Prostate gland (tissue), 2 donors: ENCODE measurements around the gene KIF18B.

ENCODE experiments used
- POLR2A ChIP-seq: fragments of 450-650 bp; IDR thresholded peaks from one replicate; pipeline ENCODE4 v1.6.1; 2016; ENCODE audit warnings: antibody characterized with exemption, mild to moderate bottlenecking
- POLR2AphosphoS5 ChIP-seq: sonication (generic); formaldehyde crosslinking; IDR thresholded peaks from one replicate; pipeline ENCODE4 v1.6.1; 2017; ENCODE audit warnings: antibody characterized with exemption
- TF ChIP-seq, protein P1 (sequence below), 4 experiments: fragments of 200-600 bp in 2 of 4; fragments of 450-650 bp in 2 of 4; sonication (generic) in 2 of 4; IDR thresholded peaks; 1 replicate in 3 of 4; 2 replicates in 1 of 4; pipeline ENCODE4 v1.5.1; 2016 to 2019; ENCODE audit warnings: antibody characterized with exemption in 4 of 4, mild to moderate bottlenecking in 2 of 4, moderate library complexity in 2 of 4

DNA sequence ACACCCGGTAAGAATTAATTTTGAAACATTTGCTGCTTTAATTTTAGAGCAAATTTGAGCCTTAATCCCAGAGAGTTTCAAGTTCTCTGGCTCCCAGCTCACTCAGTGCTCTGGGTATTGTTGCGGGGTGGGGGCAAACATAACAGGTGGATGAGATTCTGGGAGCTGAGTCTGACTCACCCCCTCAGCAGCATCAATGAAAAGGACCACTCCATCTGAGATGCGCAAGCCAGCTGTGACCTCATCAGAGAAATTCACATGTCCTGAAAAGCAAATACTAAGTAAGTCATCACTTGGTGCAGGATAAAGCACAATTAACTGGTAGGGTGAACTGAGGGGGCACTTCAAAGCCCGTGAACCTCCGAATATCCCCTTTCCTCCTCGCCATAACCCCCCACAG lies 68.2 kb downstream of the KIF18B start:
- TF ChIP-seq, protein P1, sequence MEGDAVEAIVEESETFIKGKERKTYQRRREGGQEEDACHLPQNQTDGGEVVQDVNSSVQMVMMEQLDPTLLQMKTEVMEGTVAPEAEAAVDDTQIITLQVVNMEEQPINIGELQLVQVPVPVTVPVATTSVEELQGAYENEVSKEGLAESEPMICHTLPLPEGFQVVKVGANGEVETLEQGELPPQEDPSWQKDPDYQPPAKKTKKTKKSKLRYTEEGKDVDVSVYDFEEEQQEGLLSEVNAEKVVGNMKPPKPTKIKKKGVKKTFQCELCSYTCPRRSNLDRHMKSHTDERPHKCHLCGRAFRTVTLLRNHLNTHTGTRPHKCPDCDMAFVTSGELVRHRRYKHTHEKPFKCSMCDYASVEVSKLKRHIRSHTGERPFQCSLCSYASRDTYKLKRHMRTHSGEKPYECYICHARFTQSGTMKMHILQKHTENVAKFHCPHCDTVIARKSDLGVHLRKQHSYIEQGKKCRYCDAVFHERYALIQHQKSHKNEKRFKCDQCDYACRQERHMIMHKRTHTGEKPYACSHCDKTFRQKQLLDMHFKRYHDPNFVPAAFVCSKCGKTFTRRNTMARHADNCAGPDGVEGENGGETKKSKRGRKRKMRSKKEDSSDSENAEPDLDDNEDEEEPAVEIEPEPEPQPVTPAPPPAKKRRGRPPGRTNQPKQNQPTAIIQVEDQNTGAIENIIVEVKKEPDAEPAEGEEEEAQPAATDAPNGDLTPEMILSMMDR (IDR thresholded peaks at IDR 0.05), result no peak
- TF ChIP-seq POLR2A (no peak), POLR2AphosphoS5 (no peak)
